GM19238 (cell line): ENCODE data around the gene KCNJ4.
"Not testable (repeated sequence)": the region's sequence is repeated elsewhere in the genome, so short reads cannot be mapped to it uniquely, and the experiment has no call there.

Experiments
- DNase-seq: peaks from one replicate; pipeline ENCODE4 v3.0.0; 2011; ENCODE audit warnings: low spot score; ENCODE audit not compliant: insufficient read length

KCNJ4 gene

DNA sequence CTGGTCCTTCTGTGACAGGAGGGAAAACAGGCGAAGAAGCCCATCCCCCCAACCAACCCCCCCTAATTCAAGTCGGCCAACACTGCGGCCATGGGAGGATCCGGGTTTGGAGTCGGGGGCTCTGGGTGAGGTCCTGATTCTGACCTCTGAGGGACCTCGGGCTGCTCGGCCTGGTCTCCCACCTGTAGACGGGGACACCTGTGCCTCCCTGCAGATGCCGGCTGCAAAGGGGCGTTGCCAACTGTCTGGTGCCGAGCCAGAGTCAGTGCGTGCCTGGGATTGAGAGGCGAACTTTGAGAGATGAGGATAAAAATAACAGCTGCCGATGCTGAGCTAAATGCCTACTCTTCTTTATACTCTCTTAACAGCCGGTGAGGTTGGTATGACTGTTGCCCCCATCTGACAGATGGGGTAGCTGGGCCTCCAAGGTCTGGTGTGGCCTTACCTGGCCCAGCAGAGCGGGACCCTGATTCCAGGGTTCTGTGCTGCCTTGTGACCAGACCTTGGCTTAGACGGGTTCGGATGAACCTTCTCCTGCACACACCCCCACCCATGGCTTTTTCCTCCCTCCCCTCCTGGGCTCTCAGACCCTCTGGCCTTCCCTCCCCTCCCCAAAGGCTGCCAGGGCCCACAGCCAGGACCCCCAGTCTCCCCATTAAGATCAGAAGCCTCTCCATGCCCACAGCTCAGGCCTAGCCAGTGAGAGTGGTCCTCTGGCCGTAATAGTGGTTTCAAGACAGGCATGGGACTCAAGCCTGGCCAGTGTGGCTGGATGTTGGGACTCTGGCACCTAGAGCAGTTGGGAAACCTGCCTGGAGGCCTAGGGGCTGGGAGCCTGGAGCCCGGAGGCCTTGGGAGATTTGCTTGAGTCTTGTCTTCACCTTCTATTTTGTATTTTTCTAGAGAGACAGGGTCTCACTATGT, 41.7 kb downstream of the KCNJ4 start:
- DNase-seq, result no peak

DNA sequence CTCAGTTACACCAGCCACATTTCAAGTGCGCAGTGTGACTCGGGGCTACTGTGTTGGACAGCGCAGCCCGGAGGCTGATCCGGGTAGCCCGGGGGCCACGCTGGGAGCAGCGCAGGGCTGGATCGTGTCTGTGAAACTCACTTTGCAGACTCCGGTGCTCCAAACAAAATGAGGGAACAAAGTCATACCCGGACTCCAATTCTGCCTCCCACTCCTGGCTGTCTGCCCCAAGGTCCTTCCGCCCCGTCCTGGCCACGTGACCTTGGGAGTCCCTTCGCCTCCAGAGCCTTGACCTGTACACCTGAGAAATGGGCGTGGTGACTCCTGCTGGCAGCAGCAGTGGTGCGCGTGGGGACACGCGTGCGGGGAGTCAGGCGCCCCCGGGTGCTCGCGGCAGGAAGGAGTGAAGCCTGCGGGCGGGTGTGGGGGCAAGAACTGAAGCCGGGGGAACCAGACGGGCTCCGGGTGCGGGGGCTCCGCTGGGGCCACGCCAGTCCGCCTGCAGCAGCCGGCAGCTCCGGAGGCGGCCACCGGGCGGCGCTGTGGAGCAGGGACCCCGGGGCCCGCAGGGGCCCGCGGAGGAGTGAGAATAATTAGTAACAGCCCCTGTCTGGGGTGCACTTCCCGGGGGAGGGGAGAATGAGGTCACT, 42.4 kb downstream of the KCNJ4 start:
- DNase-seq, result peak; percentile 64

DNA sequence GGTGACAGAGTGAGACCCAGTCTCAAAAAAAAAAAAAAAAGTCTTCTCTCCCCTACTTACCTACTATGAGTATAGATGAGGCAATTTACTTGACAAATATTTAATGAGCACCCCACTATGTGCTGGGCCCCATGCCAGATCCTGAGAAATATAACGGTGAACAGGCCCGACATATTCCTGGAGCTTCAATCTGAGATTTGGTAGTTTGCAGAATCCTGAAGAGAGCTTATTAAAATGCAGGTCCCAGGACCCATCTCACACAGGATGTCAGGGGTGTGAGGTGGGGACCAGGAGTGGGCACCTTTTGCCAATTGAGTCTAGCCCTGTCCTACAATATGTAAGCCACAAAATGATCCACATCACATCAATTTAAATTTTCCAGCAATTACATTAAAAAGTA, 44.0 kb downstream of the KCNJ4 start:
- DNase-seq, result no peak

DNA sequence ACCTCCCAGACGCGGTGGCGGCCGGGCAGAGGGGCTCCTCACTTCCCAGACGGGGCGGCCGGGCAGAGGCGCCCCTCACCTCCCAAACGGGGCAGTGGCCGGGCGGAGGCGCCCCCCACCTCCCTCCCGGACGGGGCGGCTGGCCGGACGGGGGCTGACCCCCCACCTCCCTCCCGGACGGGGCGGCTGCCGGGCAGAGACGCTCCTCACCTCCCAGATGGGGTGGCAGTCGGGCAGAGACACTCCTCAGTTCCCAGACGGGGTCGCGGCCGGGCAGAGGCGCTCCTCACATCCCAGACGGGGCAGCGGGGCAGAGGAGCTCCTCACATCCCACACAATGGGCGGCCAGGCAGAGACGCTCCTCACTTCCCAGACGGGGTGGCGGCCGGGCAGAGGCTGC, 45.1 kb downstream of the KCNJ4 start:
- not testable (repeated sequence) for DNase-seq

DNA sequence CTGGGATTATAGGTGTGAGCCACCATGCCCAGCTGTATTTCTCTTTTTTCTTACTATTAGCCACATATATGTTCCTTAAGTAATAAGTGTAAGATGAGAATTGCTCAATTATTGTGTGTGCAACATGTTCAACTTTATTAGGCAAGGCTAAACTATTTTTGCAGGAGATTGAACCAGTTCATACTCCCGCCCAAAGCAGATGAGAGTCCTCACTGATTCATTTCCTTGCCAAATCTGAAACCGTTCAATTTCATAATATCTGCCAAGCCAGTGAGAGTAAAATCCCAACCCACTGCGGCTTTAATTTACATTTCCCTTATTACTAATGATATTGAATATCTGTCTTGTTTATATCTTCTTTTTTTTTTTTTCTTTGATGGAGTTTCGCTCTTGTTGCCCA, 48.4 kb downstream of the KCNJ4 start:
- DNase-seq, result no peak

DNA sequence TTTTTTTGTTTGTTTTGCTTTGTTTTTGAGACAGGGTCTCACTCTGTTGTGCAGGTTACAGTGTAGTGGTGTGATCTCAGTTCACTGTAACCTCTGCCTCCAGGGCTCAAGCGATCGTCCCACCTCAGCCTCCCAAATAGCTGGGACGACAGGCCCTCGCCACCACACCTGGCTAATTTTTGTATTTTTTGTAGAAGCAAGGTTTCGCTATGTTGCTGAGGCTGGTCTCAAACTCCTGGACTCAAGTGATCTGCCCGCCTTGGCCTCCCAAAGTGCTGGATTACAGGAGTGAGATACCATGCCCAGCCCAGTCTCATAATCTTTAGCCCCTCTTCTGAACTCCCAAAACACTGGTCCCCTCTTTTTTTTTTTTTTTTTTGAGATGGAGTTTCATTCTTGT, 50.6 kb downstream of the KCNJ4 start:
- DNase-seq, result no peak

DNA sequence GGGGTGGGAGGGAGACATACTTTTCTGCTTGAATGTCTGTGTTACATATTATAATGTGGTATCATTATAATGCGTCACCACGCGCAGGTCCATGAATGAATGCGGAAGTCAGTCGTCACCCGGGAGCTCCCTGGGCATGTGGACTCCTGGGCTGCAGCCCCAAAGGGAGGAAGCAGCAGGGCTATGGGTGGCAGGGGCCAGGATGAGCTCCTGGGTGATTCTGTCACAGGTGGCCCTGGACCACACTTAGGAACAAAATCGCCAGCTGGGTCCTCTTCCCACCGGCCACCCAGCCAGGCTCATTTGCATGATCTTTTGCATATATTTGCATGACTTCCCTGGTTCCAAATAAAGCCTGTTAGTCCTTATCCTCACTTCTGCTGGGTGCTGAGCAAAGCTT, 51.2 kb downstream of the KCNJ4 start:
- no peak for DNase-seq

DNA sequence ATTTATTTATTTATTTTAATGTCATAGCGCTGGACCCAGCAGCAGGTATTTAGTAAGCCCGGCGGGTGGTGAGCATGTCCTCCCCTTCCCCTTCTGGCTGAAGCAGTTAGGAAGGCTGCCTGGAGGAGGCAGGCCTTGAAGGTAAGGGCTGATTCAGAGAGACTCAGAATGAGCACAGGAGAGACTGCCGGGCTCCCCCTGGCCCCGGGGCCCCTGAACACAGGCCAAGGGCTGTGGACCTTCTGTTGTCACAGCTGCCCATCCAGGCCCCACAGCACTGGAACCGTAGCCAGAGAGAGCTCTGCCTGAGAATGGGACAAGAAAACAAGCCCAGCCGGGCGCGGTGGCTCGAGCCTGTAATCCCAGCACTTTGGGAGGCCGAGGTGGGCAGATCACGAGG, 52.8 kb downstream of the KCNJ4 start:
- DNase-seq, result no peak

DNA sequence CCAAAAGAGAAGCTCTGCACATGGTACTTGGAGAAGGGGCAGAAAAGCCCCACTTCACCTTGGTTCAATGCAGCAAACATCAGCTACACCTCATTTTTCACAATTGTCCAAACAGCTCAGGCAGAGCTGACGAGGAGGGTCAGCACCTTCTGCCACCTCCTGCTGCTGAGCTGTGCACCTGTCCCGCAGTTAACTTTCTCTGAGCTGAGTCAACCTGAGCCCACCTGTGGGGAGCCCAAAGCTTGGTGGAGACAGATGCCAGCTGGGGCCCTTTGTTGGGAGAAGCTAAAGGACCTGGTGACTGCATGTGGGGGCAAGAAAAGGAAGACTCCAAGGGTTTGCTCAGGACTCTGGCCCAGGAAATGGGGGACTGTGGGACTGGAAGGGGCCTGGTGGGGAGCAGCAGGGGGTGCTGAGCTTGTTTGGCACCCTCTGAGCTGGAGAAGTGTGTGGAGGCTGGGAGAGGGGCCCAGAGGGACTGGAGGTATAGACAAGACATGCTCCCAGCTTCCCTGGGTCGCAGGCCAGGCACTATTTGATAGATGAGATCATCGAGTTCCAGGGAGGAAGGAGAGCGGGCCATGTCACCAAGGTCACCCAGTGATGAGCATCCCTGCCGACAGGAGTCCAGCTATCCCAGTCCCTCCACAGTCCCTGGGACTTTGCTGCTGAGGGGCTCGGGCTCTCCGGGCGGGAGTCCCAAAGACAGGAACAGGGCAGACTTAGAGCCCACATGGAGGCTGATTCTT, 53.5 kb downstream of the KCNJ4 start:
- DNase-seq, result no peak

DNA sequence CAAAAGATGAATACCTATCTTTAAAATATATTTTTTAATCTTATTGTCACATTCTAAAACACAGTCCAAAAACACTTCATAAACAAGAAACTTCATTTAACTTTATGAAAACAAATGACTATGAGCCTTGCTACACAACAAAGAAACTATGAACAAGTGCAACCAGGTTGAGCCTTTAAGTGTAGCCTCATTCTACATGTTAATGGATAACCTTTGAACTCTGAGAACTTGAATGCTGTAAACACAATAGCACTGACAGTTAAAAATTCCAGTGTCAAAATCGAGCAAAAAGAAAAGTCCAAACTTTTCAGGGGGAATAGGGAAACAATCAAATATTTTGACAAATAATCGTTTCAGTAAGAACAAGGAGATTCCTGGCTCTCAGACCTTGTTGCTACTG, 54.7 kb downstream of the KCNJ4 start:
- DNase-seq, result not testable (repeated sequence)

DNA sequence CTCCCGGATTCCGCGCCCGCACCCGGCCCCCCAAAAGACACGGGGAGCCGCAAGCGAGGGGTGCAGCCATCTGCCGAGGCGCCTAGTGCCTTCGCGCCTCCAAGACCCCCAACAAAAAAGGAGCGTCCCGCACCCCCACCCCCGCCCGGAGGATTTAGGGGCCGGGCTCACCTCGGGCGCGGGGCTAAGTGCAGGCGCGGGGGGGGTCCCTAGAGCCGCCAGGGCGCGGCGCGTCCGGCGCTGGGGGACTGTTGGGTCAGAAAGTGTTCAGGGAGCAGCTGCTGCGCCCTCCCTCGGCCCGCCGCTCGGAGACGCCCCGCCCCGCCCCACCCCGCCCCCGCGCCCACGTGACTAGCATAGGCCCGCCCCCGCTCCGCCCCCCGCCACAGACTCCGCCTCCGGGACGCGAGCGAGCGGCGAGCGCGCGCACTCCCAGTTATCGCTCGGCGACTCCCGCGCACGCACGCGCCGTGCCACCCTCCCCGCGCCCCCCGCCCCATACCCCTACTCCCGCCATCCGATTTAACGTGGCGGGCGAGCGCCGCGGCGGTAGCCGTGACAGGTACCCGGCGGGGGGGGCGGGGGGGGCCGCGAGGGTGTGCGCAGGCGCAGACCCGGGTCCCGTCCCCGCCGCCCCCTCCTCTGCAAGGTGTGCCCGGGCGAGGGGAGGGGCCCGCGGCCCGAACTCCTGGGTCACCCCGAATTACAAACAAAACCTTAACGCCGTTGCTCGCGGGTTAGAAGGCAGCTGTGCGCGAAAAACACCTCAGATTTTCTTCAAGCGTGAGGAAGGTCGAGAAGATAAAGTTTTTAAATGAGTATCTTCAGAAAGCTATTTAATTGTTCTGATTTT, 56.2 kb downstream of the KCNJ4 start:
- peak; percentile 64 for DNase-seq

DNA sequence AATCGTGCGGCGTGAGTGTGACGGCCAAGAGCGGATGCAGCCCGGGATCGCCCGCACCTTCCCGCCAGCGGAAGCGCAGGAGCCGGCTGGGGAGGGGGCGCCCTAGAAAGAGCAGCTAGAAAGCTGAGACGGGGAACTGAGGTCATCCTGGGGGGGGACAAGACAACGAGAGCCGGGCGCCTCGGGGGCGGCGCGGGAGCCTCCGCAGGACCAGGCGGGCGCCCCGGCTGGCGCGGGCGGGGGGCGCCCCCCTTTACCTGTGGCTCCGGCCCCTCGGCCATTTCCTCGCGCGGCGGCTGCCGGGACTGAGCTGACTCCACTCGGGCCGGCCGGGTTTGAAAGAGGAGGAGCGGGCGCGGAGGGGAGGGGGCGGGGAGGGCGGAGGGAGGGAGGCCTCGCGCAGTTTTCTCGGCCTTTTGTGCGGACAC, 56.8 kb downstream of the KCNJ4 start:
- not testable (repeated sequence) for DNase-seq

DNA sequence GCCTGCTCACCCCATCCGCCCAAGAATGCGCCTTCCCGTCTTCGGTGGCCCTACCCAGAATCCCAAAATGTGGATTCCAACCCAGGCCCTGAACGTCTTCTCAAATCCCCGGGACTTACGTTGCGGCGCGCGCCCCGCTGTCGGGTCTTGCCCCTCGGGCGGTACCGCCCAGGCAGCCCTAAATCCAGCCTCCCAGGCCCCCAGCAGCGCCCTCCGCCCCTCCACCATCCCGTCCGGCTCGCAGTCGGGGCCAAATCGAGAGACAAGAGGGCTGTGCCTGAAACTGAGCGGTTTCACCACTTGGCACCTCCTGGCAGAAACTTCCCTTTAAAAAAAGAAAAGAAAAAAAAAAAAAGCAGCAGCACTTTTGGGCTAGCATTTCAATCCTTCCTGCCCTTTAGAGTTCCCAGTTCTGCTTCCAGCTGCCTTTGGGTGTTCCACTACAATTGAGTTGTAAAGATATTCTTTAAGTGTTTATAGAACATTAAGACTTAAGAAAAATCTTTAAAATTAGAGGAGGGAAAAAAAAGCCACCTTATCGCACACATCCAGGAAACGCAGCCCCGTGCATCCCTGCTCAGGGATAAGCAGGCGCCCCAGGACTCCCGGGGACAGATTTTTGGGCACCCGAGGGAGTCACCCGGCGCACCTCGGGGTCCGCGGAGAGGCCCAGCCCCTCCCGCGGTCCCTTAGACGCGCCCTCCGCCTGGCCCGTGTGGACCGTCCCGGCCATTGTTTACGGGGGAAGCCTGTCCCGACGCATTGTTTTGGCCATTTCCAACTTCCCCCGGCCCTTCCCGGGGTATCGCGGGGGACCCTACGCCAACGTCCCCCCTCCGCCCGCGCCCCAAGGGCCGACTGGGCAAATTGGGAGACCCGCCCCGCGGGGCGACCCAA, 57.6 kb downstream of the KCNJ4 start:
- no peak for DNase-seq

DNA sequence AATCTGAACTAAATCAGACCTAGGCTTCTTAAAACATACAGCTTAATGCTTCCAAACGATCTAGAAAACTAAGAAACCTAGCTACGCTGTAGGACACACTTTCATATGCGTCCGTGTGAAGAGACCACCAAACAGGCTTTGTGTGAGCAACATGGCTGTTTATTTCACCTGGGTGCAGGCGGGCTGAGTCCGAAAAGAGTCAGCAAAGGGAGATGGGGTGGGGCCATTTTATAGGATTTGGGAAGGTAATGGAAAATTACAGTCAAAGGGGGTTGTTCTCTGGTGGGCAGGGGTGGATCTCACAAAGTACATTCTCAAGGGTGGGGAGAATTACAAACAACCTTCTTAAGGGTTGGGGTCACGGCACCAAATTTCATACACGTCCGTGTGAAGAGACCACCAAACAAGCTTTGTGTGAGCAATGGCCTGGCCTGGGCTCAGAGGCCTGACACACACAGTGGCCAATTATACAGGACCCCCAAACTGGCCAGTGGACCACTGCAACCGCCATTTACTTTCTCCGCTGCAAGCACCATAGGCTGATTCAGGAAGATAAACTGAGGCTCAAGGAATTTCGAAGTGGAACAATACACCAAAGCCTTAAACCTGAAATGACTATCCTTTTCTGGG, 58.4 kb downstream of the KCNJ4 start:
- not testable (repeated sequence) for DNase-seq

DNA sequence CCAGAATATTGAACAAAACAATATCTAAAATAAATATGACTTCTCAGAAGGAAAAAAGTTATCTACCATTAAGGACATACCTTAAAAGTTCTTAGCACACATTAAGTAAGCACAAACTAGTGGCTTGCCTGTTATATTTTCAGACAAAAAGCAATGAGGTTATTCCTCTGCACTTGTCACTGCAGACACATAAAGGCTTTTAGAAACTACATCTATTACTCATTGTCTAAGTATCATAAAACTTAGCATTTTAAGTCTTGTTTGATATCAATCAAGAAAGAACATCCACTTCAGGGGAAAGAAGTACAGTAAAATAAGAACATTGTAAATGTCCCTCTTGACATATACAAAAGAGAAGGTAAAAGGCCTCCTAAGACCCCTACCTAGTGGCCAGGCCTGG, 59.1 kb downstream of the KCNJ4 start:
- not testable (repeated sequence) for DNase-seq

DNA sequence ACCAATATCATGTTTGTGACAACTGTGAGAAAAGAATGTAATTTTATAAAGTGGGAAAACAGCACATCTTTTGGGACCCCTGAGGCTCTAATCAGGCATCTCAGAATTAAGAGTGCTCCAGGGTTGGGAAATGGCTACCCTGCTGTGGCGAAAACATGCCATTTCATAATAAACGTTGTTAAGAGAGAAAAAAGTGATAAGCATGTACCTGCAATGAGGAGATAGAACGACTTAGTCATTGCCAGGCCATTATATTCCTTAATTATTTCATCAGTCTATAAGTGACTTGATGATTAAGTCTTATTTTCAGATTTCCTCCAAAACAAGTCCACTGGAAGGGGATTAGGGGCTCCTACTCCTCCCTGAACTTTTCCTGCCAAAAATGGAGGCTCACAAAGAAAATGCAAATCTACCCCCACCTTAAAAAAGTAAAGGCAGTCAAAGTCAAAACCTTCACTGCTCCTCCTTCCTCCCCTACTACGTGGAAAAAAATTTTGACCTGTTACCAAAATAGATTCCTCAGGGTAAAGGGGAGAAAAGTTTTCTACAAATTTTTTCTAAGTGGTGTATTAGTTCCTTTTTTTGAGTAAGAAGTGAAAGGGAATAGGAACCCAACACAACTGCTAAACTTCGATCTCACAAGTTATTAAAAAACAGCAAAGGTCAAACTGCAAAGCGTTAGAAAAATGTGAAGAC, 59.9 kb downstream of the KCNJ4 start:
- not testable (repeated sequence) for DNase-seq

DNA sequence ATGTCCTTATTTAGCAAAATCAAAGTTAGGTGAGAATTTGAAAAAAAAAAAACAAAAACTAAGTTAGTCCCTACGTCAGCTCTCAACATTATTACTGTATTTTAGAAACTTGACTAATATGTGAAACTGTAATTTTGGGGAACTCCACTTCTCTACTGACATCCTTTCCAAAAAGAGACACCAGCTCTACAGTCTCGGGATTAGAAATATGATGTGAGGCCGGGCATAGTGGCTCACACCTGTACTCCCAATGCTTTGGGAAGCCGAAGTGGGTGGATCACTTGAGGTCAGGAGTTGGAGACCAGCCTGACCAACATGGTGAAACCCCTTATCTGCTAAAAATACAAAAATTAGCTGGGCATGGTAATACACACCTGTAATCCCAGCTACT, 65.6 kb downstream of the KCNJ4 start:
- not testable (repeated sequence) for DNase-seq

DNA sequence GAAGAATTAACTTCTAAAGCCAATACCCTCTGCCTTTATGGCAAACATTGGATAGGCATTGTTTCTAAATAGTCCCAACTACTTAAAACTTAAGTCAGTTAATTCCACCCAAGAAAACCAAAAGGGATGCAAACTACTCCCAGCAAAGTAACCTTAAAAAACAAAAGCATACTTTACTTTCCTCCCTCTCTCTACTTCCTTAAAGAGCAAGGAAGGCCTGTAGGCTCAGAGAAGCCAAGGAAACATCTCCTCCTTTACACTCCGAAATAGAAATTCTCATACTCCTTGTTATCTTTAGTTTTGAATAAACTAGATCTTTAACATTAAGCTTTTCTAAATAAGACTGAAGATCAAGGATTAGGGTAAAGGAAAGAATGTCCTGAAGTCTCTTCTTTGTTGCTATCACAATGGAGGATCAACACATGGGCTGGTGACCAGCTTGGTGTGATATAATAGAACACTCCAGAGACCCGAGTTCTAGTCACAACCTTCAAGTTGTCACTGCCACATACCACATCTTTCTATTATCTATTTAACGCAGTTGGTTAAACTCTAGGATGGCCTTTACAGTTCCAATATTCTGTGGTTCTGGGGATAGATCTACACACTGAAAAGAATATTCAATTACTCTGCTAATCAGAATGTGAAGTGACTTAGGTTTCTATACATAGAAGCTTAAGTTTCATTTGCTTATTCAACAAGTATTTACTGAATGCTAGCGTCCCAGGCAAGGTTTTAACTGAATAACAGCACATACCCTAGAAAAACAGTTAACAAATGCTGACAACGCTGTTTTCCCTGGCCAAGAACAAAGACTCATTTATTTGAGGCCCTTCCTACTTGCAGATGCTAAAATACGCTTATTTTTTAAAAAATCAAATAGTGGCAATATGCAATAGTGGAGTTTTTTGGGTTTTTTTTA, 66.2 kb downstream of the KCNJ4 start:
- not testable (repeated sequence) for DNase-seq
